Measurements from ENCODE around the gene TLCD1. TPM values are rescaled to one million over a fixed set of nuclear protein-coding genes. Genes with fewer than 3 reads are reported as not detected.
A peak's percentile ranks its signal among the peaks of the same experiment; 100 is the strongest.

The TLCD1 gene
- polyA plus RNA-seq (2012; ENCODE audit: missing spikeins), result 15.8 TPM

GRCh38 chr17:28726226-28726626 lies at the start of gene TLCD1:
TSS of gene TLCD1 (minus strand) at chr17:28726233. CDS start at chr17:28726097, 136 bp downstream.
- FAIRE-seq (no peak), DNase-seq (ENCODE audit: insufficient read length) (peak; percentile 75)
- no peak for TF ChIP-seq TAF1 (IDR thresholded peaks at IDR 0.05; ENCODE audit: borderline replicate concordance, low read depth, low read length)
- TF ChIP-seq POLR2AphosphoS5 (IDR thresholded peaks at IDR 0.05; ENCODE audit: low read depth, low read length), result no peak
- TF ChIP-seq POLR2A (IDR thresholded peaks at IDR 0.05; ENCODE audit: low read depth, low read length), result no peak

GRCh38 chr17:28774206-28774605 lies 48.2 kb upstream of the TLCD1 start:
- no peak for DNase-seq (ENCODE audit: insufficient read length)
- no peak for FAIRE-seq
- TF ChIP-seq POLR2AphosphoS5 (IDR thresholded peaks at IDR 0.05; ENCODE audit: low read depth, low read length) (no peak), POLR2A (IDR thresholded peaks at IDR 0.05; ENCODE audit: low read depth, low read length) (no peak), TAF1 (IDR thresholded peaks at IDR 0.05; ENCODE audit: borderline replicate concordance, low read depth, low read length) (no peak)

- TF ChIP-seq TAF1 (IDR thresholded peaks at IDR 0.05; ENCODE audit: borderline replicate concordance, low read depth, low read length) (no peak), POLR2AphosphoS5 (IDR thresholded peaks at IDR 0.05; ENCODE audit: low read depth, low read length) (no peak), POLR2A (IDR thresholded peaks at IDR 0.05; ENCODE audit: low read depth, low read length) (no peak)
- DNase-seq (ENCODE audit: insufficient read length) (no peak), FAIRE-seq (no peak)
Measured at GRCh38 chr17:28773736-28774135, 47.7 kb upstream of the TLCD1 start.

GRCh38 chr17:28765038-28765437 lies 39.0 kb upstream of the TLCD1 start:
- DNase-seq (ENCODE audit: insufficient read length), result no peak
- TF ChIP-seq POLR2A (IDR thresholded peaks at IDR 0.05; ENCODE audit: low read depth, low read length) (no peak), POLR2AphosphoS5 (IDR thresholded peaks at IDR 0.05; ENCODE audit: low read depth, low read length) (no peak), TAF1 (IDR thresholded peaks at IDR 0.05; ENCODE audit: borderline replicate concordance, low read depth, low read length) (no peak)
- FAIRE-seq, result no peak

GRCh38 chr17:28763804-28764266 lies 37.8 kb upstream of the TLCD1 start:
- TF ChIP-seq POLR2AphosphoS5 (IDR thresholded peaks at IDR 0.05; ENCODE audit: low read depth, low read length) (no peak), POLR2A (IDR thresholded peaks at IDR 0.05; ENCODE audit: low read depth, low read length) (no peak)
- FAIRE-seq (peak; percentile 79), DNase-seq (ENCODE audit: insufficient read length) (no peak)

- DNase-seq (ENCODE audit: insufficient read length) (no peak), FAIRE-seq (peak; percentile 90)
- TF ChIP-seq TAF1 (IDR thresholded peaks at IDR 0.05; ENCODE audit: borderline replicate concordance, low read depth, low read length) (no peak), POLR2AphosphoS5 (IDR thresholded peaks at IDR 0.05; ENCODE audit: low read depth, low read length) (no peak), POLR2A (IDR thresholded peaks at IDR 0.05; ENCODE audit: low read depth, low read length) (no peak)
Measured at GRCh38 chr17:28763137-28763799, 37.2 kb upstream of the TLCD1 start.

- FAIRE-seq (no peak), DNase-seq (ENCODE audit: insufficient read length) (no peak)
- TF ChIP-seq TAF1 (IDR thresholded peaks at IDR 0.05; ENCODE audit: borderline replicate concordance, low read depth, low read length), result no peak
- TF ChIP-seq POLR2A (IDR thresholded peaks at IDR 0.05; ENCODE audit: low read depth, low read length), result no peak
- TF ChIP-seq POLR2AphosphoS5 (IDR thresholded peaks at IDR 0.05; ENCODE audit: low read depth, low read length), result no peak
Measured at GRCh38 chr17:28760601-28761562, 34.8 kb upstream of the TLCD1 start.

GRCh38 chr17:28759256-28759865 lies 33.3 kb upstream of the TLCD1 start:
- TF ChIP-seq POLR2AphosphoS5 (IDR thresholded peaks at IDR 0.05; ENCODE audit: low read depth, low read length), result no peak
- no peak for TF ChIP-seq POLR2A (IDR thresholded peaks at IDR 0.05; ENCODE audit: low read depth, low read length)
- TF ChIP-seq TAF1 (IDR thresholded peaks at IDR 0.05; ENCODE audit: borderline replicate concordance, low read depth, low read length), result no peak
- DNase-seq (ENCODE audit: insufficient read length) (no peak), FAIRE-seq (no peak)

- TF ChIP-seq POLR2AphosphoS5 (IDR thresholded peaks at IDR 0.05; ENCODE audit: low read depth, low read length) (no peak), POLR2A (IDR thresholded peaks at IDR 0.05; ENCODE audit: low read depth, low read length) (no peak), TAF1 (IDR thresholded peaks at IDR 0.05; ENCODE audit: borderline replicate concordance, low read depth, low read length) (no peak)
- DNase-seq (ENCODE audit: insufficient read length), result no peak
- no peak for FAIRE-seq
Measured at GRCh38 chr17:28758411-28759121, 32.5 kb upstream of the TLCD1 start.

GRCh38 chr17:28756049-28756804 lies 30.2 kb upstream of the TLCD1 start:
- TF ChIP-seq TAF1 (IDR thresholded peaks at IDR 0.05; ENCODE audit: borderline replicate concordance, low read depth, low read length) (no peak), POLR2A (IDR thresholded peaks at IDR 0.05; ENCODE audit: low read depth, low read length) (no peak), POLR2AphosphoS5 (IDR thresholded peaks at IDR 0.05; ENCODE audit: low read depth, low read length) (no peak)
- FAIRE-seq, result no peak
- DNase-seq (ENCODE audit: insufficient read length), result no peak
